Spleen (tissue), 11 donors: ENCODE results near the gene SFRP2. TPM values are rescaled to one million over a fixed set of nuclear protein-coding genes. Genes with fewer than 3 reads are reported as not detected.

Experiments
- DNase-seq: peaks from one replicate; pipeline ENCODE4 v3.0.0-alpha.2; 2020
- H3K27ac ChIP-seq, 8 donors: fragments of 200-600 bp; sonication (generic) in 7 of 8; 1 replicate in 4 of 8; 2 replicates in 4 of 8; pipeline versions ENCODE4 v1.5.0 to v1.8.0; 2016 to 2021; ENCODE audit warnings: inconsistent platforms in 4 of 8, mild to moderate bottlenecking in 4 of 8, moderate library complexity in 1 of 8
- H3K27me3 ChIP-seq, 7 donors: fragments of 200-600 bp; sonication (generic) in 6 of 7; replicated peaks in 1 of 7; 1 replicate in 4 of 7; 2 replicates in 3 of 7; pipeline versions ENCODE4 v1.5.0 to v1.8.0; 2016 to 2021; ENCODE audit warnings: inconsistent platforms in 3 of 7, mild to moderate bottlenecking in 1 of 7
- H3K36me3 ChIP-seq, 6 donors: fragments of 200-600 bp; sonication (generic) in 5 of 6; 1 replicate in 4 of 6; 2 replicates in 2 of 6; pipeline versions ENCODE4 v1.5.0 to v1.8.0; 2016 to 2021; ENCODE audit warnings: inconsistent platforms in 2 of 6
- H3K4me1 ChIP-seq, 6 donors: fragments of 200-600 bp; sonication (generic) in 5 of 6; 1 replicate in 3 of 6; 2 replicates in 3 of 6; pipeline versions ENCODE4 v1.5.0 to v1.8.0; 2016 to 2021; ENCODE audit warnings: inconsistent platforms in 3 of 6
- H3K4me3 ChIP-seq, 8 donors: fragments of 200-600 bp; sonication (generic) in 7 of 8; 1 replicate in 4 of 8; 2 replicates in 4 of 8; pipeline versions ENCODE4 v1.5.0 to v1.8.0; 2016 to 2021; ENCODE audit warnings: inconsistent platforms in 4 of 8, mild to moderate bottlenecking in 4 of 8, moderate library complexity in 2 of 8
- H3K9me3 ChIP-seq, 8 donors: fragments of 200-600 bp; sonication (generic) in 7 of 8; 1 replicate in 4 of 8; 2 replicates in 4 of 8; pipeline versions ENCODE4 v1.5.0 to v1.8.0; 2016 to 2021; ENCODE audit warnings: inconsistent platforms in 4 of 8
- CTCF ChIP-seq, 11 experiments: fragments of 200-600 bp in 7 of 11; fragments of 450-650 bp in 4 of 11; sonication (generic) in 4 of 11; IDR thresholded peaks in 8 of 11; conservative IDR thresholded peaks in 3 of 11; 1 replicate in 7 of 11; 2 replicates in 4 of 11; pipeline versions ENCODE4 v1.4.0 to v1.8.0; 2016 to 2021; ENCODE audit warnings: antibody characterized with exemption in 11 of 11, inconsistent platforms in 4 of 11, mild to moderate bottlenecking in 1 of 11
- POLR2A ChIP-seq, 3 donors: fragments of 450-650 bp; IDR thresholded peaks; one replicate each; pipeline ENCODE4 v1.5.1; 2017; ENCODE audit warnings: antibody characterized with exemption in 3 of 3, mild to moderate bottlenecking in 1 of 3
- POLR2AphosphoS5 ChIP-seq, 3 donors: sonication (generic); formaldehyde crosslinking; IDR thresholded peaks; one replicate each; pipeline ENCODE4 v1.5.1; 2017; ENCODE audit warnings: antibody characterized with exemption in 3 of 3
- WGBS, 5 donors: extraction: QIAGEN DNeasy Blood & Tissue Kit in 3 of 5; methylation state at CpG; one replicate each; pipeline versions ENCODE4 v1.1.5 to v1.1.7; 2013 to 2018; 5-methylcytosine and 5-hydroxymethylcytosine counted together
- intact Hi-C: fragments of 100-400 bp; cut with DNase I; formaldehyde crosslinking; loops from one replicate; pipeline ENCODE4 v1.15.0; 2023; ENCODE audit warnings: low total_unique reads
- polyA plus RNA-seq, 3 donors: library from polyadenylated mRNA; stranded (reverse); fragments of 200-250 nt; gene quantifications; one replicate each; pipeline ENCODE4 v1.2.1, GENCODE V29; 2013
- total RNA-seq, 7 donors: library from RNA; depleted of rRNA in 3 of 7; stranded (reverse); fragments of >200 nt in 3 of 7; fragmentation: NEBNext Ultra II Directional in 4 of 7; extraction: Animal tissue kit (Norgen Biotek cat#: 25700) in 4 of 7; gene quantifications; one replicate each; pipeline versions ENCODE4 v1.1.0 to v1.2.1, GENCODE V29; 2016 to 2021
- donor health status: healthy with polysubstance abuse.
- donor health status: DM: no; HTN: no; CAD: no; lungs with moderate emphysema.
- donor health status: DM: no; HTN: no; CAD: no.
- donor health status: Bipolar disorder and iron deficiency.
- donor health status: healthy.
- donor health status: DM: no; HTN: no; CAD: no.
- donor health status: DM: yes; HTN: yes; CAD: no.

Gene SFRP2
- total and polyA plus RNA-seq, 10 donors = 0.23 to 0.94 (median 0.43) TPM; not detected in 2

GRCh38 chr4:153799694-153800074, 10.8 kb upstream of the SFRP2 start:
- H3K36me3 ChIP-seq = no peaks in the 10 kb centered on the region
- TF ChIP-seq POLR2A (IDR thresholded peaks at IDR 0.05) (no peak), CTCF (IDR thresholded peaks at IDR 0.05 in 8 of 11, conservative IDR thresholded peaks at IDR 0.05 in 3 of 11) (no peak), POLR2AphosphoS5 (IDR thresholded peaks at IDR 0.05) (no peak)
- no peaks in the 10 kb centered on the region for H3K4me1 ChIP-seq
- no peak for DNase-seq
- H3K9me3 ChIP-seq = no peaks in the 10 kb centered on the region
- intact Hi-C loops = no loop called here
- peaks cover 0 to 26% (median 0%) of the 10 kb centered on the region in 7 donors for H3K27me3 ChIP-seq
- no peak overlapping the region for H3K27ac ChIP-seq
- H3K4me3 ChIP-seq = no peak overlapping the region
- WGBS, 5 donors = 41 to 67% (median 53%) methylated on average over 2 of the region's 2 CpGs

- no peak overlapping the region for H3K4me3 ChIP-seq
- no peak for TF ChIP-seq POLR2AphosphoS5 (IDR thresholded peaks at IDR 0.05)
- TF ChIP-seq POLR2A (IDR thresholded peaks at IDR 0.05) = no peak
- no peak for TF ChIP-seq CTCF (IDR thresholded peaks at IDR 0.05 in 8 of 11, conservative IDR thresholded peaks at IDR 0.05 in 3 of 11)
- WGBS, 5 donors = 64 to 80% (median 72%) methylated on average over 3 of the region's 3 CpGs
Measured at GRCh38 chr4:153798901-153799693, 10.2 kb upstream of the SFRP2 start.

GRCh38 chr4:153798420-153798819, 9.5 kb upstream of the SFRP2 start:
- intact Hi-C loops = no loop called here
- no peaks in the 10 kb centered on the region for H3K9me3 ChIP-seq
- H3K4me1 ChIP-seq = no peaks in the 10 kb centered on the region
- H3K36me3 ChIP-seq = no peaks in the 10 kb centered on the region
- WGBS, 5 donors = 56 to 67% (median 62%) methylated on average over 3 of the region's 3 CpGs
- no peak for TF ChIP-seq POLR2AphosphoS5 (IDR thresholded peaks at IDR 0.05)
- no peak for TF ChIP-seq CTCF (IDR thresholded peaks at IDR 0.05 in 8 of 11, conservative IDR thresholded peaks at IDR 0.05 in 3 of 11)
- no peak for TF ChIP-seq POLR2A (IDR thresholded peaks at IDR 0.05)
- DNase-seq = no peak
- no peak overlapping the region for H3K27ac ChIP-seq
- H3K27me3 ChIP-seq = peaks cover 0 to 39% (median 7%) of the 10 kb centered on the region in 7 donors
- no peak overlapping the region for H3K4me3 ChIP-seq

More at GRCh38 chr4:153798901-153799693, 10.2 kb upstream of the SFRP2 start:
- Histone ChIP-seq H3K9me3 (no peaks in the 10 kb centered on the region), H3K27ac (no peak overlapping the region), H3K27me3 (peaks cover 0 to 32% (median 4%) of the 10 kb centered on the region in 7 donors), H3K4me1 (no peaks in the 10 kb centered on the region), H3K36me3 (no peaks in the 10 kb centered on the region)
- intact Hi-C loops = no loop called here
- DNase-seq = no peak

GRCh38 chr4:153794006-153794405, 5.1 kb upstream of the SFRP2 start:
- 58 to 71% (median 64%) methylated on average over 5 of the region's 5 CpGs for WGBS, 5 donors
- peaks cover 9 to 78% (median 51%) of the 10 kb centered on the region in 7 donors for H3K27me3 ChIP-seq

More at GRCh38 chr4:153794006-153794405, 5.1 kb upstream of the SFRP2 start:
- H3K9me3 ChIP-seq = no peaks in the 10 kb centered on the region
- no peak overlapping the region for H3K4me3 ChIP-seq
- TF ChIP-seq POLR2A (IDR thresholded peaks at IDR 0.05) = no peak
- TF ChIP-seq CTCF (IDR thresholded peaks at IDR 0.05 in 8 of 11, conservative IDR thresholded peaks at IDR 0.05 in 3 of 11) = no peak
- no peak for TF ChIP-seq POLR2AphosphoS5 (IDR thresholded peaks at IDR 0.05)
- no peak for DNase-seq
- H3K27ac ChIP-seq = no peak overlapping the region
- intact Hi-C loops = no loop called here
- H3K36me3 ChIP-seq = no peaks in the 10 kb centered on the region
- H3K4me1 ChIP-seq = peaks cover 22 to 42% (median 37%) of the 10 kb centered on the region in 6 donors
